ENCODE data around the gene MGAT5B. TPM values are rescaled to one million over a fixed set of nuclear protein-coding genes. Genes with fewer than 3 reads are reported as not detected.
"Not testable (repeated sequence)": the region's sequence is repeated elsewhere in the genome, so short reads cannot be mapped to it uniquely, and the experiment has no call there.

The MGAT5B gene
- total RNA-seq, 1 donor from 2014 or later, result 23.7 TPM

- DNase-seq, result no peak
Observed at GRCh38 chr17:76847031-76847430, 21.2 kb upstream of the MGAT5B start.

- no peak for DNase-seq
Observed at GRCh38 chr17:76848670-76849069, 19.5 kb upstream of the MGAT5B start.

- DNase-seq, result not testable (repeated sequence)
Observed at GRCh38 chr17:76849160-76849559, 19.0 kb upstream of the MGAT5B start.

- DNase-seq, result no peak
Observed at GRCh38 chr17:76852843-76853242, 15.4 kb upstream of the MGAT5B start.

GRCh38 chr17:76855105-76855504, 13.1 kb upstream of the MGAT5B start:
- DNase-seq, result no peak

- DNase-seq, result no peak
Observed at GRCh38 chr17:76862079-76862478, 6.1 kb upstream of the MGAT5B start.

- DNase-seq, result no peak
Observed at GRCh38 chr17:76862494-76862893, 5.7 kb upstream of the MGAT5B start.

- no peak for DNase-seq
Observed at GRCh38 chr17:76864024-76864423, 4.2 kb upstream of the MGAT5B start.

- DNase-seq, result no peak
Observed at GRCh38 chr17:76865174-76865573, 3.0 kb upstream of the MGAT5B start.

GRCh38 chr17:76866203-76866602, 2.0 kb upstream of the MGAT5B start:
- DNase-seq, result no peak

GRCh38 chr17:76866774-76867577, 1.2 kb upstream of the MGAT5B start:
- DNase-seq, result no peak

- no peak for DNase-seq
Observed at GRCh38 chr17:76867578-76868175, 527 bp upstream of the MGAT5B start.

GRCh38 chr17:76868669-76869495, 678 bp downstream of the MGAT5B start:
- no peak for DNase-seq

- DNase-seq, result no peak
Observed at GRCh38 chr17:76869496-76870376, 1.5 kb downstream of the MGAT5B start.

GRCh38 chr17:76870377-76870714, 2.1 kb downstream of the MGAT5B start:
- DNase-seq, result no peak

GRCh38 chr17:76871668-76872067, 3.5 kb downstream of the MGAT5B start:
- no peak for DNase-seq

- peak; percentile 55 for DNase-seq
Observed at GRCh38 chr17:76872221-76872873, 4.1 kb downstream of the MGAT5B start.

GRCh38 chr17:76872874-76873221, 4.6 kb downstream of the MGAT5B start:
- no peak for DNase-seq

GRCh38 chr17:76873856-76874255, 5.7 kb downstream of the MGAT5B start:
- DNase-seq, result no peak

GRCh38 chr17:76877437-76877836, 9.2 kb downstream of the MGAT5B start:
- no peak for DNase-seq

GRCh38 chr17:76878568-76878967, 10.4 kb downstream of the MGAT5B start:
- DNase-seq, result no peak

GRCh38 chr17:76879254-76879653, 11.1 kb downstream of the MGAT5B start:
- no peak for DNase-seq

Measured in occipital lobe (tissue), 2 donors.